ENCODE results near the gene SLC19A1. TPM values are rescaled to one million over a fixed set of nuclear protein-coding genes. Genes with fewer than 3 reads are reported as not detected.

Gene SLC19A1
- total RNA-seq, 1 donor from 2014 or later = 53.3 TPM

DNA sequence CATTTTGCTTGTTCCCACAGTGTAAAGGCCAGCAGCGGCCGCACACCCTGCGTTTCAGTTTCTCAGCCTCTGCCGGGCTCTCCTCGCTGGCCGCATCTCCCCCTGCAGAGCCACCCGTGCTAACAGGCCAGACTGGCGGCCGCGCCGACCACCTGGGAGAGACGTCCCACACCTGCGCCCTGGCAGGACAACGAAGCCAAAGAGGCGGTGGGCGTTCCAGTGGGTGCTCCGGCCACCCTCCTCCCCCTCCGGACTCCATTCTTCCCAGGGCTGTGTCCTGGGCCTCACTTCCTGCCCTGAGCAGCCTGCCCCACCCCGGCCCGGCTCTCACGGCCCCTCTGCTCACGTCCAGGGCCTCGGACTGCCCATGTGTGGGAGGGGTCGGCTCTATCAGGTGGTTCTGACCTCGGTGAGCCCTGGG, 31.9 kb upstream of the SLC19A1 start:
- Mint-ChIP-seq H3K27ac (ENCODE audit: unreplicated experiment) (no peak overlapping the region), H3K4me1 (ENCODE audit: low read depth, unreplicated experiment) (peaks cover 5% of the 10 kb centered on the region), H3K4me3 (ENCODE audit: unreplicated experiment) (no peak overlapping the region), H3K9me3 (ENCODE audit: unreplicated experiment) (no peaks in the 10 kb centered on the region), H3K36me3 (ENCODE audit: unreplicated experiment) (no peaks in the 10 kb centered on the region), H3K27me3 (ENCODE audit: unreplicated experiment) (peaks cover 2% of the 10 kb centered on the region)
- no peak for DNase-seq
- TF ChIP-seq, protein P1, sequence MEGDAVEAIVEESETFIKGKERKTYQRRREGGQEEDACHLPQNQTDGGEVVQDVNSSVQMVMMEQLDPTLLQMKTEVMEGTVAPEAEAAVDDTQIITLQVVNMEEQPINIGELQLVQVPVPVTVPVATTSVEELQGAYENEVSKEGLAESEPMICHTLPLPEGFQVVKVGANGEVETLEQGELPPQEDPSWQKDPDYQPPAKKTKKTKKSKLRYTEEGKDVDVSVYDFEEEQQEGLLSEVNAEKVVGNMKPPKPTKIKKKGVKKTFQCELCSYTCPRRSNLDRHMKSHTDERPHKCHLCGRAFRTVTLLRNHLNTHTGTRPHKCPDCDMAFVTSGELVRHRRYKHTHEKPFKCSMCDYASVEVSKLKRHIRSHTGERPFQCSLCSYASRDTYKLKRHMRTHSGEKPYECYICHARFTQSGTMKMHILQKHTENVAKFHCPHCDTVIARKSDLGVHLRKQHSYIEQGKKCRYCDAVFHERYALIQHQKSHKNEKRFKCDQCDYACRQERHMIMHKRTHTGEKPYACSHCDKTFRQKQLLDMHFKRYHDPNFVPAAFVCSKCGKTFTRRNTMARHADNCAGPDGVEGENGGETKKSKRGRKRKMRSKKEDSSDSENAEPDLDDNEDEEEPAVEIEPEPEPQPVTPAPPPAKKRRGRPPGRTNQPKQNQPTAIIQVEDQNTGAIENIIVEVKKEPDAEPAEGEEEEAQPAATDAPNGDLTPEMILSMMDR (IDR thresholded peaks at IDR 0.05; ENCODE audit: partially characterized antibody, unreplicated experiment) = no peak

DNA sequence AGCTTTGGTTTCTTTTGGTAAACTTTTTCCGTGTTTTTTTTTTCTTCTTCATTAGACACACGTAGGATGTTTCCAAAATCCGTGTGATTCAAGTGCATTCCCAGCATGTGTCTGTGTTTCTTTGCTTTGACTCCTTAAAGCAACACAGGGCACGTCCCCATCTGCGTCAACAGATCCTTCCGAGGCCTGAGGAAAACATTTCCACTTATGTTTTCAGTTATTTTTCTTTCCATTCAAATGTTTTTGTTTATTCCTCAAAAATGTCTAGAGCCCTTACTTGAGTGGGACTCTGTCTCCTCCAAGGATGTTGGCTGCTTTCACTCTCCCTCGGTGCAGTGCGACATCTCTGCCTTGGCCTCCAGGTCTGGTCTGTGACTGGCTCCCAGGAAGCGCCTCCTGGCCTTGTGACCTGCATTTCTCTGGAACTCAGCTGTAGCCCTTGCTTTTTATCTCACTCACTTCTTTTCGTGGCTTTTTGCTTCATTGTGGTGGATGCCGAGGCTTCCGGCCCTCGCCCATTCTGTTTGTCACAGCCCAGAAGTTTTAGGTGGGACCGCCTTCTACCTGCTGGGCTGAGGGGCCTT, 31.3 kb upstream of the SLC19A1 start:
- DNase-seq = no peak
- peaks cover 2% of the 10 kb centered on the region for H3K27me3 Mint-ChIP-seq (ENCODE audit: unreplicated experiment)
- TF ChIP-seq, protein P1 (IDR thresholded peaks at IDR 0.05; ENCODE audit: partially characterized antibody, unreplicated experiment) = no peak
- H3K36me3 Mint-ChIP-seq (ENCODE audit: unreplicated experiment) = no peaks in the 10 kb centered on the region
- H3K4me1 Mint-ChIP-seq (ENCODE audit: low read depth, unreplicated experiment) = peaks cover 5% of the 10 kb centered on the region
- H3K4me3 Mint-ChIP-seq (ENCODE audit: unreplicated experiment) = no peak overlapping the region
- H3K9me3 Mint-ChIP-seq (ENCODE audit: unreplicated experiment) = no peaks in the 10 kb centered on the region
- no peak overlapping the region for H3K27ac Mint-ChIP-seq (ENCODE audit: unreplicated experiment)

DNA sequence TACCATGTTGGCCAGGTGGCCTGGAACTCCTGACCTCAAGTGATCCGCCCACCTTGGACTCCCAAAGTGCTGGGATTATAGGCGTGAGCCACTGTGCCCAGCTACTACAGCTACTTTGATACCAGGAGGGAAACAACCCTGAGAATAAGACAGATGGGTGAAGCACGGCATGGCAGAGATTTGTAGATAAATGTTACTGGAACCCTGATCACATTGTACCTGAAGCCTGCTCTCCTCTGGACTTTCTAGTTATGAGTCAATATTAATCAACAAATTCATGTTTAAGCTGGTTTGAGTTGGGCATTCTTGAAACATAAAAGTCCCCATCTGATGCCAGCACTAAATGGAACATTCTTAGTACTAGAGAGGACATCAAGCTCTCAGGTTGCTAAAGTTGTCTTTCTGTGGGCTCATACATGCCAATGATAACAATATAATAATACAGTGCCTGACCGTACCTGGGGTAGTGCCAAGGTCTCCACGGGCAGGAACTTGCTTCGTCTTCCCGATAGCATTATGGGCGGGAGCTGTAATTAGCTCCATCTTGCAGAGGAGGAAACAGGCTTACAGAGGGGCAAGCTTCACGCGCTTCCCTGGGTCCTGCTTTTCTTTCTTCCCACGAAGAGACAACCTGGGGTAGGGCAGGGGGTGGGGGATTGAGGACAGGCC, 30.7 kb upstream of the SLC19A1 start:
- H3K27ac Mint-ChIP-seq (ENCODE audit: unreplicated experiment) = no peak overlapping the region
- H3K9me3 Mint-ChIP-seq (ENCODE audit: unreplicated experiment) = no peaks in the 10 kb centered on the region
- H3K27me3 Mint-ChIP-seq (ENCODE audit: unreplicated experiment) = peaks cover 2% of the 10 kb centered on the region
- no peak for DNase-seq
- no peak overlapping the region for H3K4me3 Mint-ChIP-seq (ENCODE audit: unreplicated experiment)
- H3K4me1 Mint-ChIP-seq (ENCODE audit: low read depth, unreplicated experiment) = peaks cover 5% of the 10 kb centered on the region
- no peaks in the 10 kb centered on the region for H3K36me3 Mint-ChIP-seq (ENCODE audit: unreplicated experiment)
- TF ChIP-seq, protein P1 (IDR thresholded peaks at IDR 0.05; ENCODE audit: partially characterized antibody, unreplicated experiment) = no peak

DNA sequence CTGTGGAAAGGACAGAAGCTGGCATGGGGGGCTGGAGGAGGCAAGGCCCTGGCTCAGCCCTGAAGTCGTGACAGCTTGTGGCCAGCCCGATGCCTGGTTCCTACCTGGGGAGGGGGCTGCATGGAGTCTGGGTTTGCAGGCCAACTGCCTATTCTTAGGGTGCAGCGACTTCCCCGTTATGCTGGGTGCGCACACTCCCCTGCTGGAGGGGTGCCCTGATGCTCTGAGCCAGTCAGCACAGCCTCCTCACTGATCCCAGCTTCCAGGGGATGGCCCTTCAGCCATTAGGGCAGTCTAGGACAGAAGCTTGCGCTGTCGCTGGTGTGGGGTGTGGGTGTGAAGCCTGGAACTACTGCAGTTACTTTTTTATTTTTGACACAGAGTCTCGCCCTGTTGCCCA, 30.0 kb upstream of the SLC19A1 start:
- H3K4me3 Mint-ChIP-seq (ENCODE audit: unreplicated experiment) = no peak overlapping the region
- peaks cover 5% of the 10 kb centered on the region for H3K4me1 Mint-ChIP-seq (ENCODE audit: low read depth, unreplicated experiment)
- H3K27ac Mint-ChIP-seq (ENCODE audit: unreplicated experiment) = no peak overlapping the region
- TF ChIP-seq, protein P1 (IDR thresholded peaks at IDR 0.05; ENCODE audit: partially characterized antibody, unreplicated experiment) = no peak
- H3K9me3 Mint-ChIP-seq (ENCODE audit: unreplicated experiment) = no peaks in the 10 kb centered on the region
- H3K36me3 Mint-ChIP-seq (ENCODE audit: unreplicated experiment) = no peaks in the 10 kb centered on the region
- peaks cover 2% of the 10 kb centered on the region for H3K27me3 Mint-ChIP-seq (ENCODE audit: unreplicated experiment)
- DNase-seq = no peak

DNA sequence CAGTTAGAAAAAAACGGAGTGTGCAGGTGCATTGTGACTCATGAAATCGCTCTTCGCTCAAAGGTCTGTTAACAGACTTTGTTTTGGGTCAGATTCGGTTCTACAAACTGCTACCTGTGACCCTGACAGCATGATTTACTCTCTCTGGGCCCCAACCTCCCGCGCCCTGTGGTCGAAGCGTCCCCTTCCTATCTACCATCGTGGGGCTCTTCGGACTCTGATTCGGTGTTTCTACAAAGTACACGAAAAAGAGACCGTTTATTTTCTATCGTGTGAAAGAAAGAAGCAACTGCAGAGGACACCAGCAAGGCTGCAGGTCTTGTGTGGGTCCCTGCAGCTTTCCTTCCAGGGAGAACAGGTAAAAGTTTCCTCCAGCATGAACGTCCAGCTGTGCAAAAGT, 29.4 kb upstream of the SLC19A1 start:
- Mint-ChIP-seq H3K36me3 (ENCODE audit: unreplicated experiment) (no peaks in the 10 kb centered on the region), H3K27me3 (ENCODE audit: unreplicated experiment) (peaks cover 2% of the 10 kb centered on the region), H3K4me3 (ENCODE audit: unreplicated experiment) (no peak overlapping the region), H3K4me1 (ENCODE audit: low read depth, unreplicated experiment) (peaks cover 5% of the 10 kb centered on the region), H3K9me3 (ENCODE audit: unreplicated experiment) (no peaks in the 10 kb centered on the region), H3K27ac (ENCODE audit: unreplicated experiment) (no peak overlapping the region)
- no peak for DNase-seq
- TF ChIP-seq, protein P1 (IDR thresholded peaks at IDR 0.05; ENCODE audit: partially characterized antibody, unreplicated experiment) = no peak
